Stimulated activated CD4-positive, alpha-beta T cell treated with anti-CD3 and anti-CD28 coated beads, TNF-alpha, amount 100 ng/mL, for 4 hours (primary cell): ENCODE measurements around the gene APP.

Experiments used
- DNase-seq, 3 experiments: peaks; one replicate each; pipeline ENCODE4 v3.0.0-alpha.2; 2020; ENCODE audit warnings: low read depth in 3 of 3

Gene APP

DNA sequence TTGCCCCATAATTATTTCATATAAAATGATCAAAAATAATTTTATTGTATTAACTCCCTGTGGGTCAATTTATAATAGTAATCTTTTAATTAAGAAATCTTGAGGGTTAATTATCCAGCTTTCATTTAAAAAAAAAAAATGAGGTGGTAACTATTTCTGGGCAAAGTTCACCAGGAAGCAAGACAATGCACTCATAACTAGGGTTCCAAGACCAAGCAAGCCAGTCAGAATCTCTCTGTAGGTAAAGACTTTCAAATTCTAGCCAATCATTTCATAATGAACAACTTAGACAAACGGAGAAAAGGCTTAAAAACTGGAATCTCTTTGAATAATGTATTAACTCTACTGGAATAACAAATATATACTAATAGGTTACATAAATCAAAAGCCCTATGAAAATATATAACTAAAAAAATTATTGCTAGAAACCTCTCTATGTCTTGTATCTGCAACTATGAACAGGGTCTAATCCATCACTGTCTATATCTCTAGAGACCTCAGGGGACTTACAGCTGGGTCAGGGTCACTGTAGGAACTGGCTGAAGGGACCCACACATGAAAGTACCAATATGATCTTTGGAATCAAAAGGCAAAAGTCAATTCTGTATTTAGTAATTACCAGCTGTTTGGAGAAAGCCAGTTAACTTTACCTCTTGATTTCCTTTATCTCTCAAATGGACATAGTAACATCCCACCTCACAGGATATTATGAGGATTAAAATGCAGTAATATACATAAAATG lies 43.3 kb downstream of the APP start:
- DNase-seq = no peak

DNA sequence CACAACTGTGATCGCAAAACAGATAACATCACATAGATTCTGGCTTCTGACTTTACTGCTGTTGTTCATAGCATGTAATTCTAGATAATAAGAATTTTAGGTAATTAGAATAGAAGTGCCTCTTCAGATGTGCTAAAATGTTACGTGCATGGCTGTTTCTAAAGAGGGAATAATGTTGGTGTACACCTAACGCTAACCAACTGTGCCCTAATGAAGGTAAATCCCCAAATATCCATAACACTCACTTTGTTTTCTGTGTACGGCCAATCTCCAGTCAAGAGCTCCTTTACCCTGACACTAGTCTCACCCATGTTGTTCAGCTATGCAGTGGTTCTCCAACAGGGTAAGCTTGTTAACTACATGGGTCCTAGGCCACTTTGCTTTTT lies 44.4 kb downstream of the APP start:
- no peak for DNase-seq

DNA sequence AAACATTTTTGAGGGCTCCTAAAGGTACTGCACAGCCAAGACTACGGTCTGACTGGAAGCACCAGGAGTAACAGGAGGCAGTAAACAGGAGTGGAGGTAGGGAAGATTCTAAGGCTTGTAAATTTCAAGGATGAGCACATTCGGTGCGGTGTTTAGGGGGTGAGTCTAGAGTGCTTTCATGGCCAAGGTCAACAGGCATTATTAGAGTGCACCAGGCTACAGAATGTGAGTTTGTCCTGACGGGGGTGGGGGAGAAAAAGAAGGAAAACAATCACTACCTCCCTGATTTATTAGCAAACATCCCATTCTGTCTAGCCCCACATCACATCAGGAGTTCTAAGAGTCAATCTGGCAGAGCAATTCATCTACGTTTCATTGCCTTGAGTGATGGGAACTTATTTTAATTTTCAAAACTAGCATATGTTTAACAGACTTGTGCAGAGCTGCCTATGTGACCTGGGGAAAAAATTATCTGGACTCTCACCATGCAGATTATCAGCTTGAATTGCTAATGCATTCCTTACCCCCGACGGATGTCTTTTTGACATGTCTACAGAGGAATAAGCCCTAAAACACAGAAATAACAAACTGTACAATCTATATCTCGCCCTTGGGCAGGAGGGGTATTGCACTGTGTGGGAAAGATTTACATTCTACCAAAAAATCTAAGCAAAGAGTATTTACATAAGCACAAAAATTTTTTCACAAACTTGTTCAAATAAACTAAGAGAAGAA lies 45.0 kb downstream of the APP start:
- no peak for DNase-seq

DNA sequence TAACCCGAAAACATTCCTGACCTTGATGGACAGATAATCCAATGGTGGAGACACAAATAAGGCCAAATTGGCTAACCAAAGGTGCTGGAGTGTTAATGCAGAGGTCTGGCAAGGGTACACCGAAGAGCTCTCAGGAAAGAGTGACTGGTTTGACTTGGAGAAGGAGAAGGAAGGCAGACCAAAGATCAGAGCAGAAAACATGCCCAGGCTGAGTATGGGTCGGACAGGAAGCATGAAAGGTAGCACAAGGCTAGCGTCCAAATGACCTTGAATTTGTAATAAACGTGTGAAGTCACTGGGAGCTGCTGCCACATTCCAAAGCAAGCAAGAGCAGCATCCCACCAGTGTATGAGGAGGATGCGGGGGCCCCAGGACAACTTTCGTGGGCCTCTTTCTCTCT lies 45.7 kb downstream of the APP start:
- no peak for DNase-seq

DNA sequence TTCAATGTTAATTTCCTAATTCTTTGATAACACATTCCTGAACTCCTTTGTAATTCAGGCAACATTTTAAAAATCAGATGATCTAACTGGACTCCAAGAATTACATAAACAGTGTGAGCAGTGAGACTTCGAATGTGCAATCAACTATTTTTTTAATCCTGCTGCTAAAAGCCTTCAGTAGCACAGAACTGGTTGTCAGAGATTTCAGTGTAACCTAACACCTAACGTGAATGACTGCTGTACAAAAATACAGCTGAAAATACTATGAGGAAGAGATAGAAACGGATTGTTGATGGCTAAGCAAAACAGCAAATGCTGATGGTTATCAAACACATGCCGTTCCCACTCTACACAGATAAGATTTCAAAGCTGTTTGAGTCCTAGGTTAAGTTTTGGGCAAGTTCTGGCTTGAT lies 46.1 kb downstream of the APP start:
- DNase-seq = no peak

DNA sequence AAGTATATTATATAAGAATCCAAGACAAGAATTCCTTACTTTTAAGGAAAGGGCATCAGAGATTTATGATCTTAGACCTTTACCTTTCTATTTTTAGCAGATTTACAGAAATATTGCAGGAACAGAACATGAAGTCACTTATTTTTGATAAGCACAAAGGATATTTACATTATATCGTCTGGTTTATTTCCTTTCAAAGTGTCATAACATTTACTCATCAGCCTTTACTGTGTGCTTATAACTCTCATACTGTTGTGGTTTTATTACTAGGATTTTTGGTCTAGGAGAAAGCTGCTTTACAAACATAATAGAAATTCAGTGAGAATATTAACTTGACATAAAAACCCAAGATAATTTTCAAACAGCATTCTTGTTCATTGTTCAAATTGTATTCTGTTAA lies 47.6 kb downstream of the APP start:
- DNase-seq = no peak

DNA sequence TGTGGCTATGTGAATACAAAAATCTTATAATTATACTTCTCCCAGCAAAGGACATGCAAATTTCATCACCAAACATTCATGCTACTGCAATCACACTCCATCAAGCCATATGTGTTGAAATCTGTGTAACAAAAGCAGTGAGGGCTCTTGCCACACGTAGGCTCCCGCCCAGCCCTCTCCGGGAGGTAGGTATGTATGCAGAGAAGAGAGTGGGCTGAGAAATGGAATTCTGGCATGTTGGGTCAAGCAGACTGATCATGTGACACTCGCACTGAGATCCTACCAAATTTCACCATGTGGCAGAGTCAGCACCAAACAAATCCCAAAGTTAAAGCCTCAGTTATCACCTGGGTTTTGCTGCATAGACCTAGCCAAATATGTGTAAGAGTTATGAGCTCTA lies 49.7 kb downstream of the APP start:
- DNase-seq = no peak

DNA sequence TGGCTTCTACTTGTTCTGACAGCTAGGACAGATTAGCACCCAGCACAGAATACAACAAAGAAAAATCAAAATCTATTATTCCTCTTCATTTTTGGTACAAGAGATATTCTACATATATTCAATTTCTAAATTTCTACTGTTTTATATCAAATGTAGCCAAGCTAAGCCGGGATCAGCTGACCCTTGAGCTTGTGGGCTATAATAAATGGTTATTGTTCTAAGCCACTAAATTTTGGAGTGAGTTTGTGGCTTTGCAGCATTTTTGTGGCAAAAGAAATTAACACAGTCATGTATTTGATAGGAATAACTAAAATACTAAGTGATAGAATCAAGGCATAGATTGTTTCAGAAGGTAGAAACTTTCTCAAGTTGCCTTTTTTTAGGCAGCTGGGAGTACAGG lies 50.7 kb downstream of the APP start:
- no peak for DNase-seq

DNA sequence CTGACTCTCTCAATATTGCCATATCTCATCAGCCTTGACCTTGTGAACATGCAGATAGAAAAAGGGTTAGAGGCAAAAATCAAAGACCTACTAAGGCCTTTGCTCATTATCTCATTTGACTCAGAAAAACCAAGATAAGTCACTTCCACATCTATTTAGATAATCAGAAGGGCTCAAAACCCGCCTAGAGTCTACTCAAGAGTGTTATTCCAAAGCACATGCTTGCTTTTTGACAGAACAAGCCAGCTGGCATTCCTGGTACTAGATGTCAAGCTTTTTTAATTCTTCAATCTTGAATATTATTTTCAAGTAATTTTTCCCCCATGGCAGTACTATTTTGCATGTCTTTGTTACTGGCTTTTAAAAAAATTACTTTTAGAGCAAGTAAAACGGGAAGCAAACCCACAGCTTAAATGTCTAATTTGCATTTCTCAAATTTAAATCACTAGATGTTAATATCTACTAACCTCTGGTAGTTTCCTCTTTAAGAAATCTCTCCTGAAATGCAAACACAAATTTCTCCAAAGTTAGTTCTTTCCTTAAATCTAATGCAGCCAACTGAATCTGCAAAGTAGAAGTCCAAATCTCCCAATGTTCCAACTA lies 51.5 kb downstream of the APP start:
- no peak for DNase-seq

DNA sequence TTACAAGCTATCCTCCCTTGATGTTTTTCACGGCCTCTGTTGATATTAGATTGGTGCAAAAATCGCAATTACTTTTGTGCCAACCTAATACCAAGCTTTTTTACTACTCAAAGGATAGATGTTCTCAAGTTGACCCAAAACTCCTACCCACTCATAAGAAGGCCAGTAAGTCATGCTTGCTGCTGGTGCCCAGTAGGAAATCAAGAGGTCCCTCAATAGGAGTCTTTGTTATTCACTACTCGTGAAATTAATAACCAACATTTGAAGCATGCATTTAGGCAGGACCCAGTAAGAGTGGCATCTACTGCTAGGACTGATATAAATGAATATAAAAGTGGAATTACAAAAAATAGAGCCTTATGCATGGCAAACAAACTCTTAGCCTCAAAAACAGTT lies 52.6 kb downstream of the APP start:
- DNase-seq = no peak

DNA sequence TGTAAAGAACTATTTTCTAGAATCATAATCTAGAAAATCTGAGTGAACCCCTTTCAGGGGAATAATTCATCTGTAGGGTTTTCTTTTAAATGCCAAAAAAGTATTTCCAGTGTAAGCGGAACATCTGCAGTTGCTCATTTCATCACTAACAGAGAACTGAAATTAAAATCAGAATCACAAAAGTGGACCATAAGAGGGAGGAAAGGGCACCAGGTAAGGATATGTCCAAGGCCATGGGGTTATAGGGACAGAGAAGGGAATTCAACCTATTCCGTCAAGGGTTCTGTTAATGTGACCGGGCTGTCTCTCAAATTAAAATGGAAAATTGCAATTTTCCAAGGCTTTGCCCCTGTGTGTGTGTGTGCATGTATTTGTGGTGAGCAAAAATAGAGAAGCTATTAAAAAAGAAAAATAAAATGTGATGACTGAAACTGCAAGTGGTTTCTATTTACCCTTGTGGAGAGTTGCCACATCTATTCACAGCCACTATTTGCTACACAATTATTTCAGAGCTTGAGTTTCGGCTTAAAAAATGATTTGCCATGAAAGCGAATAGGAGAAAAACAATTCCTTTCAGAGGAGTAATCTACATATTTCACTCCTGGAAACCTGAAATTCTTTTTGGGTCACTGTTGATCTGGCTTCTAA lies 53.1 kb downstream of the APP start:
- no peak for DNase-seq

DNA sequence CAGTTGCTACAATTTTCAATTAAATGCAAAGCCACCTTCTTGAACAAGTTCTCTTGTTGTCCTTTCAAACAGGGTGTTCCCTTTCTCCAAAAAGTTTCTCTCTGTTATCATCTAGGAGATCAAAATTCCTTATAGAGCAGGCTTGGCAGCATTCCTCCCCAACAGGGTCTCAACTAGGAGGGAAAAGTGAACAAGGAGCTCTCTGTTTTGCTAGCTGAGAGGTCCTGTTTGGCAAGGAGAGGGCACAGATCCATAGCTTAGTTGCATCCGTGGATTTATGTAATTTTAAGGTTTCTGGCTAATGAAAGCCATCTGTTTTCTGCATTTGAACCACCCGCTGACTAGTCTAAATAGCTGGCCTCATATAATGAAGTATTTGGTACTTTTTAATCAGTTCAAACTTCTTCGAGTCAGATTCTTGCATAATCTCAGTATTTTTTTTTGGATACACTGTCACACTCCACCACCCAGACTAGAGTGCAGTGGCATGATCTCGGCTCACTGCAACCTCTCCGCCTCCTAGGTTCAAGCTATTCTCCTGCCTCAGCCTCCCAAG lies 54.0 kb downstream of the APP start:
- no peak for DNase-seq

DNA sequence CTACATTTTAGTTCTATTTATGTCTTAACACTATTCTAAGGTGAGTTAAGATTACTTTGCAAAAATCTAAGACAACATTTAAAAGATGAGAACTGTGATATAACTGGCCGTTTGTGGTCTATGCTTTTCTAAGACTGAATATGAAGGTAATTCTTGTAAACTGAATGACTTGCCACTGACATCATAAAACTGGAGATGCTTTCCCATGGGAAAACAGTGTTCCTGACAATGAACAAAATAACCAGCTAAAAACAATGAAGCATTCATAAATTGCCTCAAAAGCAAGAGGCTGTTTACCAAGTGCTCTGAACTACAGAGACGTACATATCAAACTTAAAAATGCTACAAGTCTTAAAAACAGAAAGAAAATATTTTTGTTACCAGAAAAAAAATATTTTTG lies 54.7 kb downstream of the APP start:
- DNase-seq = no peak

DNA sequence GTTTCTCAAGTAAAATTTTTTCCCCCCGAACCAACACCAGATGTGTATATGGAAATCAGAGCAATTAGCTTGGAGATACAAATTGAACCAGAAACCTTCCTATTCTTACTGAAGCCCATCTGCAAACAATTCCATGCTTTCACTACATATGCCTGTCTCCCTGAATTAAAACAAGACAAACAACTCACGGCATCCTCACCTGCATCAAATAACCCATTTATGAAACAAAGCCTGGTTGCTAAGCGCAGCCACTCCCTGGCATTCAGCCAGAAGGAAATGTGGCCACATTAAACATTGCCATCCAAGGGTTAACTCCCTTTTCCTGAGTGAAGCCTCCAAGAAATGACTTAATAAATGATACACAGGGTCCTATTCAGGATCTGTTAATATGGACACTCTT lies 55.3 kb downstream of the APP start:
- no peak for DNase-seq

DNA sequence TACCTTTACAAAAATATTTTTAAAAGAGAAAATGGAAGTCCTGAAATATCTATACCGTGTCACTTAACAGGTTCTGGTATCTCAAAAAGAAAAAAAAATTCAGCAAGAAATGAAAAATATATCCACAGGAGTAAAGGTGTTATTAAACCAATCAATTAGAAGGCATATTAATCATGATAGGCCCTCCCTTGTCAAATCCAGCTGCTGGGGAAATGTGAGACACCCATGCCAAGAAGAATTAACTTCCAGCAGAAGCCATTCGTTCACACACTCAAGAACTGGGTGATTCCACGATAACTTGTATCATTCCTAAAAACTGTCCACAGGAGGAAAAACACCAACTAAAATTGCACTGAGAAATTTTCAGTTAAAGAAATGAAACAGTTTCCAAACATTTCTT lies 57.6 kb downstream of the APP start:
- no peak for DNase-seq

DNA sequence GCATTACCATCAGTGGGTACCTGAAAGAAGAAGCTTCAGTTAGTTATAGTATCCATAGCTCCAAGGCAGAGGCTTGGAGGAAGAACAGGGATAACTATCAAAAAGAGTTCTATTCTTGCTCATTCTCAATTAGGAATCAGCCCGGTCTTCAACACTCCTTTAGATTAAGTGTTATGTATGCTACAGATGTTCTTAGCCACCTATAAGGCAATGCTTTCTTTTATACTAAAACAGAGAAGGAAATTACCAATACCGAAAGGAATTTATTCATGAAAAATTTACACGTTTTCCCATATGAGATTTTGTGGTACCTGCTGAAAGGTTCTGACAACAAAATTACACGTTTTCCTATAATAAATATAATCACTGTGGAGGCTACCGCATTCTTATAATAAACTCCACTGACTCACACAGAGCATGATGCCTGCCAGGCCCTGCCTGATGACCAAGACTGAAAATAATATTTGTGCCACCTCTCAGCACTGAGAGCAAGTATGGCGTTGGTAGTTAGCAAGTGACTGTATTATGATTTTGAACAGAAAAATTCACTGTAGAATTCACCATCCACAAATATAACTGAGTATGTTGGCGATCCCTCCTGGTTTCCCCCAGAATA lies 58.3 kb downstream of the APP start:
- DNase-seq = no peak

DNA sequence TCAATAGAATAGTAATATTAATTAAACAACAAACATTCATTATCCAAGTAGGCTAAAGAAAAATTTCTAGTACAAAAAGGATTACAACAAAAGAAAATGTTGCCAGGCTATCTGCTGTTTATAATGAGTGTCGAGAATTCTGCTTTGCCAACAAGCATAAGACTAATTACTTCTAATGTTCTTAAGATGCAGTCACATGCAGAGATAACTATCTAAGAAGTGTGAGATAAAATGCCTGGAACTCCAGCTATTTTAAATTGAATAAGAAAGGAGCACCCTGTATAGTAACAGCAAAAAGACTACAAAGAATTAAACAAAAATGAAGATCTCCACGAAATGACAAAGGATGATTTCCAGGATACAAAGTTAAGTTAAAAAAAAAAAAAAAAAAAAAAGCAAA lies 59.9 kb downstream of the APP start:
- no peak for DNase-seq

DNA sequence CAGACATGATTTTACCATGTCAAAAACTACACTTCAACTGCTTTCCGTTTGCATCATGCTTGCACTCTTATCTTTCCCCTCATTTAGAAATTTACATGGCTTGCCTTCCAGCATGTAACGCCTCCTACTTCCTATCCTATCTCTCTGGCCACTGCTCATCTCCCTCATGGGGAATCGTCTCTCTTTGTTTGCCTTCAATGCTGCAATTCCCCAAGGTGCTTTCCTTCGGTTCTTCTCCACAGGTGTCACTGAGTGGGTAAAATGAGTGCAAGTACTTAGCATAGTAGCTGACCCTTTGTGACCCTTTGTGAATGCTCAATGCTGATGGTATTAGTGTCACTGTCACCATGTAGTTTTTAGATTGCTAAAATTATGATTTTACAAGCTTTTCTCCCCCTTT lies 63.1 kb downstream of the APP start:
- no peak for DNase-seq

DNA sequence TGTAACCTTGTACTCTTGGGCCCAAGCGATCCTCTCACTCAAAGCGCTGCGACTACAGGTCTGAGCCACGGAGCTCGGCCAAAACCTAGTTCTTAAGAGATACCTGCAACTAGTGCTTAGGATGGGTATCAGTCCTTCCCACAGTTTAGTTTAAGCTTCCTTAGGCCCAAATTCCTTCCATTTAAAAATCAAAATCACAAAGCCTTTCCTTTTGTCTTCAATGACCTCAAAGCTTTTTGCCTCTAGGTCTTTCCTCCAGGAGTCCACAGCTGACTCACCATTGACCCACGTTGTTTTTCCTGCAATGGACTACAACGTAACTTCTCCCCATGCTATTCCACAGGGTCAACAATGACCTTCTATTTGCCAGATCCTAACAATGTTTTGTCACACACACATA lies 64.0 kb downstream of the APP start:
- DNase-seq = no peak

DNA sequence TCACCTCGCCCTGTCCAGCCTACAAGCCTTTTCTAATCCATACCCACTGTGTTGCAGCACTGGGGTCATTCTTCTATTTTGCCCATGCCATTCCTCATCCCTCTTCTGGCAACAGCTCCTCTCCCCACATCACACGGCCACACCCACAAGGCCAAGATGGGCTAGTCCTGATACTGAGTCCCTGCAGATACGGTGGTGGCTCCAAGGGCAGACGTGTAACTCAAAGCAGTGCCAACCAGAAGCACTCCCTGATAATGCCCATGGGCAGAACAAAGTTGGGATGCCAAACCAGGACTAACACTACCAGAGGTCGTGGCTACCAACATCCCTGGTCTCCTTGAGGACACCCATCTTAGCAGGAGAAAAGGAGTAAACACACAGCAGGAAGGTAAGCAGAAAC lies 64.8 kb downstream of the APP start:
- DNase-seq = no peak

DNA sequence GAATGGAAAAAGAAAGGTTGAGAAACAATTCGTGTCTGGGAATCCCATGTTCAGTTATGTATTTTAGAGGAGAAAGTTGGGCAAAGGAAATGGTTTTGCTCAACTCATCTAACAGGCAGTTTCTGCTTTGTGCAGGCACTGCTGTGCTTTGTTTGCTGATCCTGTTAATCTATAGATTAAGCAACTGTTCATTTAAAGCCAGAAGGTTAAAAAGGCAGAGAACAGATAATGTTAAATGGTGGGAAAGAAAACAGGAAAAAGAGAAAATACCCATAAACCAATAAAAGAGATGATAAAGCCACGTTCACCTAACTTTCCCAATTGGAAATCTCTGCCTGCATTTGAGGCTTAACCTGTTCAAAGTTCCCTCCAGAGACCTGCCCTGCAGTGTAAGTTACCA lies 70.0 kb downstream of the APP start:
- DNase-seq = no peak

DNA sequence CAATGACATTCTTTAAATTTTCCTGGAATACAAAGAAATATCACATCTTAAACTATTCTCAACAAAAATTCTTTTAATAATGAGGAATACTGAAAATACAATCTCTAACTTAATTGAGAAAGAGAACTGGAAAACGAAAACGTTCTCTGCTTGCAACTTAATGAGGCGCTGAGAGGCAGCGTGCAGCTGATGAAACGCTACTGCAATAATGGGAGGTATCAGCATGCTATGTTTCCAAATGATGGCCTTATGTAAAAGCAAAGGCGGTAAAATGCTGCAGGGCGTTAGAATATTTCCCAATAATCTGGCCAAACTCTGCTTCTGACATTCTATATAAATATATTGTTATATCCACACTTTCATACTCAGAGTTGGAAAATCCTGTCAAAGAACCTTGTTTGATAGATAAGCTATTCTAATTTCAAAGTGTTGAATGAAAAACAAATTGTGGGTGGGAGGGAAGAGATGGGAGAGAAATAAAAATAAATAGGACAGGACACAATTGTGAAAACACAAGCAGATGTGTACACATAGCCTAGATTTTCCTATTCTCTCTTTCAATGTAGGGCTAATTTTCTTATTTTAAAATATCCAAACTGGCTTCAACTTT lies 70.9 kb downstream of the APP start:
- no peak for DNase-seq
